ENCODE data around the gene POLE4.

DNA sequence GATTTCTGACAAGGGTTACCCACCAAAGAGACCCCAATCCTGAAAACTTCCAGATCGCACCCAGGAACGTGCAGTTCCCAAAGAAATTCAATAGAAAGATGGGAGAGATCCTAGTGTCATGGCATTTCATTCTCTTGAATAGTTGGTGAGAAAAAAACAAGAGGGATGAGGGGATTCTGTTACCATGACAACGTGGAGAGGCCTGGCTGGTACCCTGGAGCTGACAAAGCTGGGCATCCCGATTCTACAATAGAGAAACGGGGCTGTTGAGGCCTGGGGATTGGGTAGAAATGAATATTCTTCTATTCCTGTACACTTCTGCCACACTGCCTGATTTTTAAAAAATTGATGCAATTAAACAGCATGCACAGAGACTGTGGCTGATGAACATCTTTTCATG is 41.0 kb downstream of the POLE4 start:
- no peak for TF ChIP-seq YY1 (IDR thresholded peaks at IDR 0.05; ENCODE audit: borderline replicate concordance in 1 of 3, control insufficient read depth in 1 of 3, extremely low read depth in 1 of 3, insufficient read depth in 3 of 3, insufficient read length in 1 of 3, insufficient replicate concordance in 2 of 3, low read depth in 1 of 3, low read length in 2 of 3)
- TF ChIP-seq ZC3H11A (IDR thresholded peaks at IDR 0.05; ENCODE audit: low read depth, low read length), result no peak
- TF ChIP-seq ESRRA (IDR thresholded peaks at IDR 0.05; ENCODE audit: borderline replicate concordance, low read depth), result no peak
- TF ChIP-seq JUN (IDR thresholded peaks at IDR 0.05; ENCODE audit: borderline replicate concordance, low read depth, low read length), result no peak
- no peak for TF ChIP-seq JUN (CRISPR knock-in tag; IDR thresholded peaks at IDR 0.05; ENCODE audit: borderline replicate concordance)
- no peak for TF ChIP-seq ZNF561 (CRISPR knock-in tag; conservative IDR thresholded peaks at IDR 0.05)
- no peak for TF ChIP-seq ZNF232 (CRISPR knock-in tag; IDR thresholded peaks at IDR 0.05)
- TF ChIP-seq ZNF785 (CRISPR knock-in tag; IDR thresholded peaks at IDR 0.05), result no peak
- TF ChIP-seq, protein P1, sequence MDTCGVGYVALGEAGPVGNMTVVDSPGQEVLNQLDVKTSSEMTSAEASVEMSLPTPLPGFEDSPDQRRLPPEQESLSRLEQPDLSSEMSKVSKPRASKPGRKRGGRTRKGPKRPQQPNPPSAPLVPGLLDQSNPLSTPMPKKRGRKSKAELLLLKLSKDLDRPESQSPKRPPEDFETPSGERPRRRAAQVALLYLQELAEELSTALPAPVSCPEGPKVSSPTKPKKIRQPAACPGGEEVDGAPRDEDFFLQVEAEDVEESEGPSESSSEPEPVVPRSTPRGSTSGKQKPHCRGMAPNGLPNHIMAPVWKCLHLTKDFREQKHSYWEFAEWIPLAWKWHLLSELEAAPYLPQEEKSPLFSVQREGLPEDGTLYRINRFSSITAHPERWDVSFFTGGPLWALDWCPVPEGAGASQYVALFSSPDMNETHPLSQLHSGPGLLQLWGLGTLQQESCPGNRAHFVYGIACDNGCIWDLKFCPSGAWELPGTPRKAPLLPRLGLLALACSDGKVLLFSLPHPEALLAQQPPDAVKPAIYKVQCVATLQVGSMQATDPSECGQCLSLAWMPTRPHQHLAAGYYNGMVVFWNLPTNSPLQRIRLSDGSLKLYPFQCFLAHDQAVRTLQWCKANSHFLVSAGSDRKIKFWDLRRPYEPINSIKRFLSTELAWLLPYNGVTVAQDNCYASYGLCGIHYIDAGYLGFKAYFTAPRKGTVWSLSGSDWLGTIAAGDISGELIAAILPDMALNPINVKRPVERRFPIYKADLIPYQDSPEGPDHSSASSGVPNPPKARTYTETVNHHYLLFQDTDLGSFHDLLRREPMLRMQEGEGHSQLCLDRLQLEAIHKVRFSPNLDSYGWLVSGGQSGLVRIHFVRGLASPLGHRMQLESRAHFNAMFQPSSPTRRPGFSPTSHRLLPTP (IDR thresholded peaks at IDR 0.05; ENCODE audit: borderline replicate concordance, extremely low read depth, insufficient read length), result no peak
- TF ChIP-seq, protein P2, sequence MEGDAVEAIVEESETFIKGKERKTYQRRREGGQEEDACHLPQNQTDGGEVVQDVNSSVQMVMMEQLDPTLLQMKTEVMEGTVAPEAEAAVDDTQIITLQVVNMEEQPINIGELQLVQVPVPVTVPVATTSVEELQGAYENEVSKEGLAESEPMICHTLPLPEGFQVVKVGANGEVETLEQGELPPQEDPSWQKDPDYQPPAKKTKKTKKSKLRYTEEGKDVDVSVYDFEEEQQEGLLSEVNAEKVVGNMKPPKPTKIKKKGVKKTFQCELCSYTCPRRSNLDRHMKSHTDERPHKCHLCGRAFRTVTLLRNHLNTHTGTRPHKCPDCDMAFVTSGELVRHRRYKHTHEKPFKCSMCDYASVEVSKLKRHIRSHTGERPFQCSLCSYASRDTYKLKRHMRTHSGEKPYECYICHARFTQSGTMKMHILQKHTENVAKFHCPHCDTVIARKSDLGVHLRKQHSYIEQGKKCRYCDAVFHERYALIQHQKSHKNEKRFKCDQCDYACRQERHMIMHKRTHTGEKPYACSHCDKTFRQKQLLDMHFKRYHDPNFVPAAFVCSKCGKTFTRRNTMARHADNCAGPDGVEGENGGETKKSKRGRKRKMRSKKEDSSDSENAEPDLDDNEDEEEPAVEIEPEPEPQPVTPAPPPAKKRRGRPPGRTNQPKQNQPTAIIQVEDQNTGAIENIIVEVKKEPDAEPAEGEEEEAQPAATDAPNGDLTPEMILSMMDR (IDR thresholded peaks at IDR 0.05 in 2 of 3, conservative IDR thresholded peaks at IDR 0.05 in 1 of 3; ENCODE audit: insufficient read depth in 2 of 3, low read depth in 1 of 3, low read length in 3 of 3), result no peak
- TF ChIP-seq POLR2A (conservative IDR thresholded peaks at IDR 0.05), result no peak
- TF ChIP-seq, protein P3, sequence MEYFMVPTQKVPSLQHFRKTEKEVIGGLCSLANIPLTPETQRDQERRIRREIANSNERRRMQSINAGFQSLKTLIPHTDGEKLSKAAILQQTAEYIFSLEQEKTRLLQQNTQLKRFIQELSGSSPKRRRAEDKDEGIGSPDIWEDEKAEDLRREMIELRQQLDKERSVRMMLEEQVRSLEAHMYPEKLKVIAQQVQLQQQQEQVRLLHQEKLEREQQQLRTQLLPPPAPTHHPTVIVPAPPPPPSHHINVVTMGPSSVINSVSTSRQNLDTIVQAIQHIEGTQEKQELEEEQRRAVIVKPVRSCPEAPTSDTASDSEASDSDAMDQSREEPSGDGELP (CRISPR knock-in tag; IDR thresholded peaks at IDR 0.05; ENCODE audit: borderline replicate concordance), result no peak
- TF ChIP-seq BRCA1 (IDR thresholded peaks at IDR 0.05), result no peak
- TF ChIP-seq BRCA1 (CRISPR knock-in tag; IDR thresholded peaks at IDR 0.05), result no peak

Data from K562 (cell line).